ENCODE data around the gene SEMA3E. TPM values are rescaled to one million over a fixed set of nuclear protein-coding genes. Genes with fewer than 3 reads are reported as not detected.
A peak's percentile ranks its signal among the peaks of the same experiment; 100 is the strongest.

The SEMA3E gene
- total RNA-seq, 1 donor from 2014 or later = 0.35 TPM

GRCh38 chr7:83663131-83663530 is 14.2 kb upstream of the SEMA3E start:
- H3K4me3 ChIP-seq (ENCODE audit: low read depth, low read length) = no peak overlapping the region
- TF ChIP-seq CTCF (conservative IDR thresholded peaks at IDR 0.05; ENCODE audit: low read depth, low read length) = no peak
- DNase-seq (ENCODE audit: low read depth) = no peak

GRCh38 chr7:83658126-83658525 is 9.2 kb upstream of the SEMA3E start:
- DNase-seq (ENCODE audit: low read depth) = no peak
- H3K4me3 ChIP-seq (ENCODE audit: low read depth, low read length) = no peak overlapping the region
- TF ChIP-seq CTCF (conservative IDR thresholded peaks at IDR 0.05; ENCODE audit: low read depth, low read length) = no peak

GRCh38 chr7:83655951-83656556 is 7.1 kb upstream of the SEMA3E start:
- DNase-seq (ENCODE audit: low read depth) = peak; percentile 9
- TF ChIP-seq CTCF (conservative IDR thresholded peaks at IDR 0.05; ENCODE audit: low read depth, low read length) = peak; percentile 98
- H3K4me3 ChIP-seq (ENCODE audit: low read depth, low read length) = no peak overlapping the region

GRCh38 chr7:83652481-83652880 is 3.5 kb upstream of the SEMA3E start:
- no peak for TF ChIP-seq CTCF (conservative IDR thresholded peaks at IDR 0.05; ENCODE audit: low read depth, low read length)
- no peak overlapping the region for H3K4me3 ChIP-seq (ENCODE audit: low read depth, low read length)
- no peak for DNase-seq (ENCODE audit: low read depth)

- TF ChIP-seq CTCF (conservative IDR thresholded peaks at IDR 0.05; ENCODE audit: low read depth, low read length) = no peak
- DNase-seq (ENCODE audit: low read depth) = no peak
- no peak overlapping the region for H3K4me3 ChIP-seq (ENCODE audit: low read depth, low read length)
These were observed 762 bp upstream of the SEMA3E start for GRCh38 chr7:83649701-83650100.

GRCh38 chr7:83646027-83646426 is 2.9 kb downstream of the SEMA3E start:
- no peak for TF ChIP-seq CTCF (conservative IDR thresholded peaks at IDR 0.05; ENCODE audit: low read depth, low read length)
- no peak overlapping the region for H3K4me3 ChIP-seq (ENCODE audit: low read depth, low read length)
- no peak for DNase-seq (ENCODE audit: low read depth)

GRCh38 chr7:83643739-83644138 is 5.2 kb downstream of the SEMA3E start:
- no peak overlapping the region for H3K4me3 ChIP-seq (ENCODE audit: low read depth, low read length)
- TF ChIP-seq CTCF (conservative IDR thresholded peaks at IDR 0.05; ENCODE audit: low read depth, low read length) = no peak
- no peak for DNase-seq (ENCODE audit: low read depth)
